SU-DHL-6 (cell line): ENCODE results near the gene CCDC126.

Source experiments
- H2AFZ ChIP-seq: fragments of 200-600 bp; sonication (generic); 2 replicates; pipeline ENCODE4 v1.6.1; 2014; ENCODE audit warnings: low read depth, mild to moderate bottlenecking, moderate library complexity, mixed read lengths, antibody characterized with exemption, low read length; ENCODE audit not compliant: severe bottlenecking
- H3F3A ChIP-seq: fragments of 200-600 bp; shearing (Covaris generic); 2 replicates; pipeline ENCODE4 v1.6.0; 2016; ENCODE audit warnings: antibody characterized with exemption, mild to moderate bottlenecking; ENCODE audit not compliant: insufficient read depth
- H3K27ac ChIP-seq: fragments of 200-600 bp; sonication (generic); 2 replicates; pipeline ENCODE4 v1.5.1; 2016; ENCODE audit warnings: low read depth, mild to moderate bottlenecking, low read length, moderate library complexity, mixed read lengths
- H3K27me3 ChIP-seq: fragments of 200-600 bp; sonication (generic), shearing (Covaris generic); 2 replicates; pipeline ENCODE4 v1.6.0; 2014; ENCODE audit warnings: mild to moderate bottlenecking, low read length
- H3K36me3 ChIP-seq: fragments of 200-600 bp; sonication (generic); 2 replicates; pipeline ENCODE4 v1.6.1; 2014; ENCODE audit warnings: mild to moderate bottlenecking, low read length, mixed read lengths
- H3K4me2 ChIP-seq: fragments of 300-600, 200-600 bp; shearing (Covaris generic), sonication (generic); 2 replicates; pipeline ENCODE4 v1.6.0; 2014; ENCODE audit warnings: low read length, low read depth, mild to moderate bottlenecking; ENCODE audit not compliant: poor library complexity, severe bottlenecking
- H3K4me3 ChIP-seq: fragments of 200-600 bp; sonication (generic); 2 replicates; pipeline ENCODE4 v1.5.1; 2014; ENCODE audit warnings: antibody characterized with exemption, low read length, mild to moderate bottlenecking, mixed read lengths; ENCODE audit not compliant: insufficient read depth, poor library complexity, severe bottlenecking
- H3K79me2 ChIP-seq: fragments of 200-600 bp; sonication (generic); 2 replicates; pipeline ENCODE4 v1.6.1; 2014; ENCODE audit warnings: mild to moderate bottlenecking, low read length, moderate library complexity; ENCODE audit not compliant: insufficient read depth
- H3K9ac ChIP-seq: fragments of 200-600 bp; sonication (generic); 2 replicates; pipeline ENCODE4 v1.7.0; 2014; ENCODE audit warnings: mild to moderate bottlenecking, low read length
- H3K9me2 ChIP-seq: fragments of 200-600 bp; sonication (generic); replicated peaks from 2 replicates; pipeline ENCODE4 v1.6.1; 2014; ENCODE audit warnings: low read length; ENCODE audit not compliant: insufficient read depth
- H3K9me3 ChIP-seq: fragments of 200-600 bp; sonication (generic); 2 replicates; pipeline ENCODE4 v1.6.1; 2014; ENCODE audit warnings: low read length, mixed read lengths; ENCODE audit not compliant: insufficient read depth
- H4K20me1 ChIP-seq: fragments of 200-600 bp; sonication (generic); 2 replicates; pipeline ENCODE4 v1.6.1; 2014; ENCODE audit warnings: low read depth, mild to moderate bottlenecking, antibody characterized with exemption, low read length, moderate library complexity, mixed read lengths
- CTCF ChIP-seq: fragments of 200-600 bp; sonication (generic); IDR thresholded peaks from one replicate; pipeline ENCODE4 v1.5.1; 2017; ENCODE audit warnings: antibody characterized with exemption, mild to moderate bottlenecking, low read length, moderate library complexity; ENCODE audit not compliant: insufficient read depth, poor library complexity, severe bottlenecking
- EZH2phosphoT487 ChIP-seq: fragments of 200-600 bp; sonication (generic), shearing (Covaris generic); conservative IDR thresholded peaks from 2 replicates; pipeline ENCODE4 v1.6.1; 2018; ENCODE audit warnings: mild to moderate bottlenecking, antibody characterized with exemption, low read length, moderate library complexity, mixed read lengths

Gene CCDC126

GRCh38 chr7:23619141-23619540, 22.0 kb downstream of the CCDC126 start:
- Histone ChIP-seq H3K27ac (no peak overlapping the region), H3K27me3 (no peaks in the 10 kb centered on the region), H3K4me2 (no peak overlapping the region), H3K36me3 (peaks cover 5% of the 10 kb centered on the region; the same call in 1 of the 2 replicates), H3K9me3 (peaks cover 3% of the 10 kb centered on the region; the same call in 1 of the 2 replicates), H3K79me2 (no peaks in the 10 kb centered on the region), H3K4me3 (no peak overlapping the region), H4K20me1 (no peaks in the 10 kb centered on the region), H3K9ac (no peak overlapping the region), H3F3A (no peaks in the 10 kb centered on the region), H3K9me2 (no peaks in the 10 kb centered on the region), H2AFZ (no peak overlapping the region)
- no peak for TF ChIP-seq EZH2phosphoT487

- Histone ChIP-seq H3K9me2 (no peaks in the 10 kb centered on the region), H3K27me3 (no peaks in the 10 kb centered on the region), H3K79me2 (no peaks in the 10 kb centered on the region), H3F3A (no peaks in the 10 kb centered on the region), H3K36me3 (no peaks in the 10 kb centered on the region), H3K9me3 (no peaks in the 10 kb centered on the region), H3K27ac (no peak overlapping the region), H3K4me2 (no peak overlapping the region), H3K4me3 (no peak overlapping the region), H2AFZ (no peak overlapping the region), H3K9ac (no peak overlapping the region), H4K20me1 (no peaks in the 10 kb centered on the region)
- no peak for TF ChIP-seq EZH2phosphoT487
- TF ChIP-seq CTCF = no peak
These were observed 25.3 kb downstream of the CCDC126 start for GRCh38 chr7:23622506-23622925.

- no peaks in the 10 kb centered on the region for H3F3A ChIP-seq
- H3K4me2 ChIP-seq = no peak overlapping the region
- no peaks in the 10 kb centered on the region for H3K9me2 ChIP-seq
- H4K20me1 ChIP-seq = no peaks in the 10 kb centered on the region
- no peaks in the 10 kb centered on the region for H3K27me3 ChIP-seq
- no peaks in the 10 kb centered on the region for H3K9me3 ChIP-seq
- H3K9ac ChIP-seq = no peak overlapping the region
- no peaks in the 10 kb centered on the region for H3K36me3 ChIP-seq
- H2AFZ ChIP-seq = no peak overlapping the region
- no peak overlapping the region for H3K27ac ChIP-seq
- no peaks in the 10 kb centered on the region for H3K79me2 ChIP-seq
- no peak overlapping the region for H3K4me3 ChIP-seq
- TF ChIP-seq EZH2phosphoT487 (no peak), CTCF (no peak)
These were observed 31.2 kb downstream of the CCDC126 start for GRCh38 chr7:23628370-23628769.

- Histone ChIP-seq H3K9me3 (no peaks in the 10 kb centered on the region), H3F3A (no peaks in the 10 kb centered on the region), H4K20me1 (no peaks in the 10 kb centered on the region), H2AFZ (no peak overlapping the region), H3K9ac (no peak overlapping the region), H3K36me3 (no peaks in the 10 kb centered on the region), H3K4me2 (no peak overlapping the region), H3K27me3 (no peaks in the 10 kb centered on the region), H3K9me2 (no peaks in the 10 kb centered on the region), H3K79me2 (no peaks in the 10 kb centered on the region), H3K27ac (no peak overlapping the region), H3K4me3 (no peak overlapping the region)
- TF ChIP-seq EZH2phosphoT487 (no peak), CTCF (no peak)
These were observed 36.2 kb downstream of the CCDC126 start for GRCh38 chr7:23633417-23633816.
